IPS DF 6.9 (cell line): Measurements from ENCODE around the gene TFF1.

ENCODE experiments used
- DNase-seq: peaks from one replicate; pipeline ENCODE4 v3.0.0-alpha.2; 2013; ENCODE audit warnings: low read depth, low spot score
- H3K27ac ChIP-seq: one replicate; pipeline ENCODE4 v1.5.1; 2013; ENCODE audit warnings: low read length, control low read depth
- H3K27me3 ChIP-seq: 2 replicates; pipeline ENCODE4 v1.6.1; 2013; ENCODE audit warnings: mild to moderate bottlenecking, low read length; ENCODE audit not compliant: control insufficient read depth, insufficient read depth
- H3K36me3 ChIP-seq: 2 replicates; pipeline ENCODE4 v1.6.1; 2013; ENCODE audit warnings: low read length; ENCODE audit not compliant: control insufficient read depth, insufficient read depth
- H3K4me1 ChIP-seq: 2 replicates; pipeline ENCODE4 v1.6.1; 2013; ENCODE audit warnings: low read length; ENCODE audit not compliant: control insufficient read depth, insufficient read depth
- H3K4me3 ChIP-seq: 2 replicates; pipeline ENCODE4 v1.5.1; 2013; ENCODE audit warnings: mild to moderate bottlenecking, low read length
- H3K9me3 ChIP-seq: 2 replicates; pipeline ENCODE4 v1.6.1; 2013; ENCODE audit warnings: low read length, inconsistent platforms; ENCODE audit not compliant: control insufficient read depth, insufficient read depth
- WGBS: extraction: QIAGEN DNeasy Blood & Tissue Kit; methylation state at CpG from one replicate; pipeline ENCODE4 v1.1.7; 2013; ENCODE audit warnings: mixed read lengths, missing lambda C conversion rate; ENCODE audit not compliant: insufficient read length, insufficient coverage; 5-methylcytosine and 5-hydroxymethylcytosine counted together

Gene TFF1

DNA sequence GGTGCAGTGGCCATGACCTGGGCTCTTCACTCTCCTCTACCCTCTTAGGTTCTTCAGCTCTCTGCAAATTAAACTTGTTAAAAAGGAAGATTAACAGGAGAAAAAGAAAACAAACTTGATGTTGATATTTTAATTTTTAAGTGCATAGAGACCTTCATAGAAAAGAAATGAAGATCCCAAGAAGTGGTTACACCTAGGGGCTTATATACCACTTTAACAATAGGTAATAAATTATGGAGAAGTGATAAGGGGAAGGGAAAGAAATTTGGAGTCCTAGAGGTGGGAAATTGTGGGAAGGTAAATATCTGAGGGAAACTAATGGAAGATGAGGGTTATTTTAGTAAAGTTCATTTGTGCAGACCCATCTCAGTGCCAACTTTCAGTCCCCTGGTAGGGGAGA is 34.7 kb downstream of the TFF1 start:
- Histone ChIP-seq H3K9me3 (no peaks in the 10 kb centered on the region; the same call in none of the 2 replicates), H3K4me3 (no peak overlapping the region), H3K27ac (no peak overlapping the region), H3K27me3 (no peaks in the 10 kb centered on the region), H3K36me3 (no peaks in the 10 kb centered on the region), H3K4me1 (no peaks in the 10 kb centered on the region)
- no peak for DNase-seq

GRCh38 chr21:42330380-42331371 is 35.7 kb downstream of the TFF1 start:
- Histone ChIP-seq H3K27ac (no peak overlapping the region), H3K27me3 (no peaks in the 10 kb centered on the region), H3K4me1 (no peaks in the 10 kb centered on the region), H3K9me3 (no peaks in the 10 kb centered on the region; the same call in none of the 2 replicates), H3K36me3 (no peaks in the 10 kb centered on the region), H3K4me3 (no peak overlapping the region)
- DNase-seq: no peak
- WGBS: no CpG with 5 or more reads among the region's 4 CpGs

GRCh38 chr21:42324896-42325295 is 41.4 kb downstream of the TFF1 start:
- DNase-seq: no peak
- no peaks in the 10 kb centered on the region for H3K4me1 ChIP-seq
- no peak overlapping the region for H3K27ac ChIP-seq
- H3K4me3 ChIP-seq: no peak overlapping the region
- no peaks in the 10 kb centered on the region for H3K27me3 ChIP-seq
- H3K36me3 ChIP-seq: no peaks in the 10 kb centered on the region
- no peaks in the 10 kb centered on the region; the same call in 1 of the 2 replicates for H3K9me3 ChIP-seq
- no CpG with 5 or more reads among the region's 6 CpGs for WGBS

DNA sequence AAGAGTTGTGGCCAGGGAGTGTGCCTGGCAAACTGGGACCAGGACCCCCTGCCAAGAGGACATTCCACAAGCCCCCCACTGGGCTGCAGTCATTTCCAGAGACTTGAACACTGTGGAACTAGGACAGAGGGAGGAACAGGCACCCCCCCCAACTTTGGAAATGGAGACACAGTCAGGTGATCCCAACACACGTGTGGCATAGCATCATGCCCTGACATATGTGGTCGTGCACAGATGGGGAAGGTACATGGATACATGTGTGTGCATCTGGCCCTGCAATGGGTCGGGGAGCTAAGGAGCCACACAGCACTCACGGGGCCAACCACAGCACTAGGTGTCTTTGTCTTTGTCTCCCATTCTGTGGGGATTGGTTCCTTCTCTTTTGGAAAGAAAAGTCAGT is 44.5 kb downstream of the TFF1 start:
- H3K27ac ChIP-seq: no peak overlapping the region
- H3K36me3 ChIP-seq: no peaks in the 10 kb centered on the region
- H3K9me3 ChIP-seq: no peaks in the 10 kb centered on the region
- DNase-seq: no peak
- H3K27me3 ChIP-seq: no peaks in the 10 kb centered on the region
- no peak overlapping the region for H3K4me3 ChIP-seq
- WGBS: no CpG with 5 or more reads among the region's 4 CpGs
- peaks cover 7% of the 10 kb centered on the region for H3K4me1 ChIP-seq

DNA sequence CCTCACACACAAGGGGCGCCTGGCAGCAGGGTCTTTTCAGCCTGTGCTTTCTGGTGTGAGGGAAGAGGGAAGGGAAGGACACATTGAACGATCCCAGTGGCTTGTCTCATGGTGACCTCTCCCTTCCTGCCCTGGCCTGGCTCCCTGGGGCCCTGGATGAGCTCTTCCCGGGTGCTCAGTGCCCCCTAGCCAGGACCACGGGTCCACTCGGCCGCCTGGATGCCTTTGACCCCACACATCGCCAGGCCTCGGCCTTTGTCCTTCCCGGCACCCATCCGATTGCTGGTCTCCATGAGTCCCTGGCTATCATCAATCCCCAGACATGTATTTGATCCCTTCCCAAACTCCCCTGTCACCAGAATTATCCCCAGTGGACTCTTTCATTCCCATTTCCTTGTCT is 45.1 kb downstream of the TFF1 start:
- H3K4me1 ChIP-seq: peaks cover 8% of the 10 kb centered on the region

GRCh38 chr21:42320791-42321190 is 45.5 kb downstream of the TFF1 start:
- H3K27ac ChIP-seq: no peak overlapping the region
- H3K4me3 ChIP-seq: no peak overlapping the region
- no peak for DNase-seq
- peaks cover 8% of the 10 kb centered on the region for H3K4me1 ChIP-seq
- H3K9me3 ChIP-seq: no peaks in the 10 kb centered on the region
- no peaks in the 10 kb centered on the region for H3K27me3 ChIP-seq
- WGBS: no CpG with 5 or more reads among the region's 8 CpGs
- H3K36me3 ChIP-seq: no peaks in the 10 kb centered on the region

More for the DNA sequence above, 45.1 kb downstream of the TFF1 start:
- H3K9me3 ChIP-seq: no peaks in the 10 kb centered on the region
- no peaks in the 10 kb centered on the region for H3K36me3 ChIP-seq
- H3K4me3 ChIP-seq: no peak overlapping the region
- WGBS: no CpG with 5 or more reads among the region's 10 CpGs
- no peak overlapping the region for H3K27ac ChIP-seq
- DNase-seq: no peak
- no peaks in the 10 kb centered on the region for H3K27me3 ChIP-seq

- no CpG with 5 or more reads among the region's 17 CpGs for WGBS
- DNase-seq: no peak
- no peak overlapping the region for H3K4me3 ChIP-seq
- H3K4me1 ChIP-seq: peaks cover 8% of the 10 kb centered on the region
- no peaks in the 10 kb centered on the region for H3K36me3 ChIP-seq
- H3K27ac ChIP-seq: no peak overlapping the region
- H3K9me3 ChIP-seq: no peaks in the 10 kb centered on the region
- no peaks in the 10 kb centered on the region for H3K27me3 ChIP-seq
Observed at GRCh38 chr21:42319851-42320572, 46.3 kb downstream of the TFF1 start.

DNA sequence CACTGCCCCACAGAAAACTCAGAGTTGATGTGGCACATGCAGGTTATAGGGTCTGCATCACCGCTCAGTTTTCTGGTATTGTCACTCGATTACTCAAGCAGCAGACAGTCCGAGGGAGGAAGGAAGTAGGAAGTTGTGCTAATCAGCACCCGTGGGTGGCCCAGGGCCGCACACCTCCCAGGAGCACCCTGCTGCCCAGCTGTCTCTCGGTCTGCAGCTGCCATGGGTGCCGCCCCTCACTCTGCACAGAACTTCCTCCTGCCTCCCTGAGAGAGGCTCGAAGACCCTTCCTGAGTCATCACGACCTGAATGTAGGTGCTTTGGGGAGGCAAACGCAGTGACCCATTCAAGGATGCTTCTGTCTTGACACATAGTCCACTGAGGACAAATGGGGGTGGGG is 47.0 kb downstream of the TFF1 start:
- WGBS: no CpG with 5 or more reads among the region's 10 CpGs
- Histone ChIP-seq H3K27me3 (no peaks in the 10 kb centered on the region), H3K9me3 (no peaks in the 10 kb centered on the region), H3K4me1 (peaks cover 8% of the 10 kb centered on the region), H3K27ac (no peak overlapping the region), H3K4me3 (no peak overlapping the region), H3K36me3 (no peaks in the 10 kb centered on the region)
- no peak for DNase-seq

DNA sequence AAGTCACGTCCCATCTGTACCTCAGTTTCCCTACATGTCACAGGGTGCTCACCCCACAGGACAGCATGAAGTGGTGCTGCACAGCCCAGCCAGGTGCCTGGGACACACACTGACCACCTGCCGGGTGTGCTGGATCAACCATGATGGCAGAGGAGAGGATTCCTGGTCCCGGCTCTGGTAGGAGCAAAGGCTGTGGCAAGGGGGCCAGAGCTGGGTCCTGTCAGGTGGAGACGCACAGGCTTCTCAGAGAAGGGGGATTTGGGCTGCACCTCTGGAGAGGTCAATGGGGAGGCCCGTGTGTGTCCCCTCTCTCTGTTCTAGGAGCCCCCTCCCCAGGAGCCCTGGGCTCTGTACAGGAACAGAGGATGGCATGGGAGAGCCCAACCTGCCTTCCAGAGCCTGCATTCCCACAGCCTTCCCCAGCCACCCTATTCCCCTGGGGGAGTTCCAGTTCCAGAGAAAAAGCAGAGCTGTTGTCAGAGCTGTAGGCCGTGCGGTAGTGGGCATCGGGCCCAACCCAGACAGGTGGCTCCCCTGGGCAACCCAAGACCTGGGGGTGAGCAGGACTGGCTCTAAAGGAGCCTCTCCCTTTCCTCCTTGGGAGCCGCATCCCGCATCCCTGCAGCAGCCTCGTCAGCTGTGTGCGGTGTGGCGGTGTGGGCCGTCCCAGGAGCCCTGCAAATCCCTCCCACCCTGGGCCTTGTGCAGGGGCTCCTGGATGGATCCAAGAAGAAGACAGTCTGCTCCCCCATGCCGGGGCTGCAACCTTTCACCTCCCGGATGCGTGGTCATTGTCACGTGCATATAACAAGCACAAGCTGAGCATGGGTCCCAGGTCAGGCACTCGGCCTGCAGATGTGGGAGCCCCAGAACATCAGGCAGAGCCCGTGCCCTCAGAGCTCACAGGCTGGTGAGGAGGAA is 48.2 kb downstream of the TFF1 start:
- no CpG with 5 or more reads among the region's 20 CpGs for WGBS
- H3K9me3 ChIP-seq: no peaks in the 10 kb centered on the region
- no peak overlapping the region for H3K4me3 ChIP-seq
- no peaks in the 10 kb centered on the region for H3K36me3 ChIP-seq
- no peak overlapping the region for H3K27ac ChIP-seq
- no peak for DNase-seq
- no peaks in the 10 kb centered on the region for H3K27me3 ChIP-seq
- H3K4me1 ChIP-seq: peaks cover 11% of the 10 kb centered on the region

GRCh38 chr21:42317341-42317741 is 49.0 kb downstream of the TFF1 start:
- no peak for DNase-seq
- no peaks in the 10 kb centered on the region for H3K36me3 ChIP-seq
- no peak overlapping the region for H3K4me3 ChIP-seq
- H3K4me1 ChIP-seq: peaks cover 14% of the 10 kb centered on the region
- H3K27me3 ChIP-seq: no peaks in the 10 kb centered on the region
- no peaks in the 10 kb centered on the region for H3K9me3 ChIP-seq
- no peak overlapping the region for H3K27ac ChIP-seq
- no CpG with 5 or more reads among the region's 8 CpGs for WGBS
